ENCODE measurements around the gene AMBRA1. TPM values are rescaled to one million over a fixed set of nuclear protein-coding genes. Genes with fewer than 3 reads are reported as not detected.

Gene AMBRA1
- total and polyA plus RNA-seq, 2 of the 8 experiments (the other 6 are each of a cell fraction or from before 2014, with no cell fraction given), result 14.2 to 37.4 TPM

DNA sequence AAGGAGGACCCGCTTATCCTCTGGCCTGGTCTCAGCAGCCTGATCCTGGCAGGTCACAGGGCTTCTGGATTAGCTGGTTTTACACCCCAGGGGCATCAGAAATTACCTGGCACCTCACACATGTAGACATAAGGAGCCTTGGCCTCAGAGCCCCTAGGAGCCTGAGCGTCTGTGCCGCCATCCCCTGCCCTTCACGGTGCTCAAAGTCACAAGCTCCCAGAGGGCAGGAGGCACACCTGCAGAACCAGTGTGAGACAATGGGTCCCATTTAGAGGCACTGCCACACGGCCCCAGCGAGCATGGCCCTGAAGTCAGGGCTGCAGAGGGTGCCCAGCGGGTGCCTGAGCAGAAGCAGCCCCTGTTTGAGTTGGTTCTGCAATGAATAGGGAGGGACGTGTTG is 242.7 kb downstream of the AMBRA1 start:
- ChIA-PET POLR2A (ENCODE audit: partially characterized antibody) (interaction anchor here (0.7 to 8.1 kb wide), 10 partner anchors 9 to 108 kb away, joined by 3 to 69 read pairs (median 6); partner anchors contain the start of gene MDK), CTCF (ENCODE audit: partially characterized antibody) (interaction anchor here (0.7 to 44.5 kb wide), 17 partner anchors 9 to 180 kb away, joined by 3 to 1004 read pairs (median 7); partner anchors contain the start of genes DGKZ and MDK)
- H3K4me3 ChIP-seq (ENCODE audit: extremely low read depth in 1 of 4, insufficient read depth in 2 of 4, low read depth in 3 of 4, low read length in 4 of 4), result no peak overlapping the region
- no peak overlapping the region for H2BK15ac ChIP-seq (ENCODE audit: low read length)
- peaks cover 13 to 43% (median 32%) of the 10 kb centered on the region in 4 experiments for H3K4me1 ChIP-seq (replicated peaks in 1 of 4; ENCODE audit: control insufficient read depth in 3 of 4, insufficient read depth in 4 of 4, low read length in 3 of 4)
- H3K56ac ChIP-seq (replicated peaks; ENCODE audit: insufficient read length, low read depth, low read length), result no peak overlapping the region
- H2AK5ac ChIP-seq (ENCODE audit: low read depth, low read length), result no peak overlapping the region
- no peak overlapping the region for H2BK120ac ChIP-seq (replicated peaks; ENCODE audit: low read depth, low read length)
- H3K36me3 ChIP-seq (ENCODE audit: control insufficient read depth in 2 of 4, insufficient read depth in 4 of 4, low read length in 3 of 4), result no peaks in the 10 kb centered on the region
- H4K8ac ChIP-seq (ENCODE audit: extremely low read depth, insufficient read depth, low read length), result no peak overlapping the region; the same call in 1 of the 2 replicates
- H2BK5ac ChIP-seq (ENCODE audit: low read depth, low read length), result no peak overlapping the region; the same call in 1 of the 2 replicates
- H3K23me2 ChIP-seq (ENCODE audit: low read depth, low read length), result peaks cover 13% of the 10 kb centered on the region
- no peak overlapping the region for H3K4me2 ChIP-seq (ENCODE audit: insufficient read depth in 1 of 2, low read depth in 2 of 2, low read length in 2 of 2)
- no peak overlapping the region for H3K14ac ChIP-seq (ENCODE audit: insufficient read length)
- H3K23ac ChIP-seq (ENCODE audit: insufficient read length), result no peak overlapping the region
- H2BK12ac ChIP-seq (ENCODE audit: low read depth, low read length), result no peak overlapping the region
- H3K9me3 ChIP-seq (ENCODE audit: insufficient read depth in 2 of 2, low read depth in 1 of 2, low read length in 1 of 2), result no peaks in the 10 kb centered on the region
- H2BK20ac ChIP-seq (ENCODE audit: low read length), result no peak overlapping the region
- no peak overlapping the region for H2AFZ ChIP-seq (ENCODE audit: low read length)
- no peak overlapping the region for H3K27ac ChIP-seq (ENCODE audit: low read depth, low read length)
- FAIRE-seq, result no peak
- peaks cover 15 to 35% of the 10 kb centered on the region in 2 experiments for H4K20me1 ChIP-seq (replicated peaks in 1 of 2; ENCODE audit: control insufficient read depth in 1 of 2, insufficient read depth in 2 of 2, low read length in 2 of 2)
- no peak overlapping the region for H3K9ac ChIP-seq (replicated peaks in 1 of 4; ENCODE audit: extremely low read depth in 1 of 4, low read depth in 3 of 4, low read length in 3 of 4)
- 0 out of 2 replicates have a peak overlapping the region, but pooled peaks have one; percentile 16 for H3K18ac ChIP-seq (ENCODE audit: extremely low read depth, low read length)
- no peak for TF ChIP-seq TAF1 (IDR thresholded peaks at IDR 0.05; ENCODE audit: low read depth, low read length)
- TF ChIP-seq, protein P1, sequence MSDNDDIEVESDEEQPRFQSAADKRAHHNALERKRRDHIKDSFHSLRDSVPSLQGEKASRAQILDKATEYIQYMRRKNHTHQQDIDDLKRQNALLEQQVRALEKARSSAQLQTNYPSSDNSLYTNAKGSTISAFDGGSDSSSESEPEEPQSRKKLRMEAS (IDR thresholded peaks at IDR 0.05), result no peak
- 82% methylated on average over 8 of the region's 8 CpGs; no CpG with 5 or more reads in 1 of the 2 experiments for WGBS, 2 experiments (ENCODE audit: extremely low coverage in 1 of 2, insufficient coverage in 1 of 2, insufficient read length in 1 of 2, insufficient replicate concordance in 2 of 2, low coverage in 1 of 2, low lambda C conversion rate in 2 of 2, missing lambda C conversion rate in 1 of 2)
- no peak overlapping the region for H4K5ac ChIP-seq (ENCODE audit: insufficient read length, low read depth, low read length)
- peaks cover 0 to 72% of the 10 kb centered on the region in 2 experiments; a peak in 3 of 4 replicates for H3K79me2 ChIP-seq (ENCODE audit: control insufficient read depth in 1 of 2, insufficient read depth in 2 of 2, low read length in 2 of 2)
- peaks cover 25% of the 10 kb centered on the region for H3K79me1 ChIP-seq (ENCODE audit: low read depth, low read length)
- H3K27me3 ChIP-seq (replicated peaks in 1 of 4; ENCODE audit: control insufficient read depth in 3 of 4, extremely low read depth in 1 of 4, insufficient read depth in 3 of 4, low read length in 3 of 4), result peaks cover 0 to 4% (median 2%) of the 10 kb centered on the region in 4 experiments; a peak in 1 of 7 replicates
- no peak overlapping the region for H4K91ac ChIP-seq (replicated peaks; ENCODE audit: insufficient read length, low read length)
- DNase-seq (ENCODE audit: low read depth in 1 of 2, low spot score in 2 of 2), result no peak
- H3K4ac ChIP-seq (replicated peaks; ENCODE audit: insufficient read length, low read depth, low read length), result no peak overlapping the region

Data from H1 (cell line).